RWPE1 (cell line): ENCODE results near the gene EDEM3.

Experiments used
- CTCF ChIA-PET: fragments of 350-600 bp; sonication (Branson Sonifier 250); formaldehyde crosslinking; extraction: SDS; loops from one replicate; lab custom pipeline; 2021; lab: Yijun Ruan, JAX
- POLR2A ChIA-PET: fragments of 400-600 bp; formaldehyde crosslinking; extraction: SDS; loops from one replicate; lab custom pipeline; 2020; ENCODE audit warnings: antibody characterized with exemption; ENCODE audit not compliant: low non-redundant PET; lab: Yijun Ruan, JAX
- DNase-seq: peaks from one replicate; pipeline ENCODE4 v3.0.0; 2012; ENCODE audit warnings: low spot score
- H3K27ac ChIP-seq: fragments of 450-650 bp; 2 replicates; pipeline ENCODE4 v1.5.1; 2017
- TF ChIP-seq, protein P1 (sequence below): fragments of 450-650 bp; conservative IDR thresholded peaks from 2 replicates; pipeline ENCODE4 v1.5.1; 2017; ENCODE audit warnings: low read depth, mild to moderate bottlenecking

Gene EDEM3

DNA sequence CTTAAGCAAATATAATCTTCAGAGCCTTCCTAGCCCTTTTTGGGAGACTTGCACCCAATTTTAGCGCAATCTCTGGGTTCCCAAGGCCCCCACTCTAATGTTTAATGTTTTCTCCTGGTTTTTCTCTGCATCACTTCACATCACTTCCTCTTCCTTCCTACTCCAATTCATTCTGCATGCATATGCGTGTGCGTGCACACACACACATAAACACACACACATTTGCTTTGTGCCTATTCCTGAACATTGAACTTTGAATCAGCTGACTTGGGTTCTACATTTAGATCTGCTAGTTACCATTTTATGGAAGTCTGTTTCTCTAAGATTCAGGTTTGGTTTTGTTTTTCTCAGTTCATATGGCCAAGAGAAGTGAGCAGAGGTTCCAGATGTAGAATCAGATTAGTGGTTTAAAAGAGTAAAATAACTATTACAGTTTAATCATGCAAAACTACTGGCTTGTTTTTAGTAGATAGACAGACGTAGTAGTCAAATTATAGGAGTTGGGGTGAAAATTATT, 7.4 kb upstream of the EDEM3 start:
- TF ChIP-seq, protein P1, sequence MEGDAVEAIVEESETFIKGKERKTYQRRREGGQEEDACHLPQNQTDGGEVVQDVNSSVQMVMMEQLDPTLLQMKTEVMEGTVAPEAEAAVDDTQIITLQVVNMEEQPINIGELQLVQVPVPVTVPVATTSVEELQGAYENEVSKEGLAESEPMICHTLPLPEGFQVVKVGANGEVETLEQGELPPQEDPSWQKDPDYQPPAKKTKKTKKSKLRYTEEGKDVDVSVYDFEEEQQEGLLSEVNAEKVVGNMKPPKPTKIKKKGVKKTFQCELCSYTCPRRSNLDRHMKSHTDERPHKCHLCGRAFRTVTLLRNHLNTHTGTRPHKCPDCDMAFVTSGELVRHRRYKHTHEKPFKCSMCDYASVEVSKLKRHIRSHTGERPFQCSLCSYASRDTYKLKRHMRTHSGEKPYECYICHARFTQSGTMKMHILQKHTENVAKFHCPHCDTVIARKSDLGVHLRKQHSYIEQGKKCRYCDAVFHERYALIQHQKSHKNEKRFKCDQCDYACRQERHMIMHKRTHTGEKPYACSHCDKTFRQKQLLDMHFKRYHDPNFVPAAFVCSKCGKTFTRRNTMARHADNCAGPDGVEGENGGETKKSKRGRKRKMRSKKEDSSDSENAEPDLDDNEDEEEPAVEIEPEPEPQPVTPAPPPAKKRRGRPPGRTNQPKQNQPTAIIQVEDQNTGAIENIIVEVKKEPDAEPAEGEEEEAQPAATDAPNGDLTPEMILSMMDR, result no peak
- DNase-seq, result no peak
- POLR2A ChIA-PET, result no interaction called here
- CTCF ChIA-PET, result no interaction called here
- no peak overlapping the region for H3K27ac ChIP-seq

DNA sequence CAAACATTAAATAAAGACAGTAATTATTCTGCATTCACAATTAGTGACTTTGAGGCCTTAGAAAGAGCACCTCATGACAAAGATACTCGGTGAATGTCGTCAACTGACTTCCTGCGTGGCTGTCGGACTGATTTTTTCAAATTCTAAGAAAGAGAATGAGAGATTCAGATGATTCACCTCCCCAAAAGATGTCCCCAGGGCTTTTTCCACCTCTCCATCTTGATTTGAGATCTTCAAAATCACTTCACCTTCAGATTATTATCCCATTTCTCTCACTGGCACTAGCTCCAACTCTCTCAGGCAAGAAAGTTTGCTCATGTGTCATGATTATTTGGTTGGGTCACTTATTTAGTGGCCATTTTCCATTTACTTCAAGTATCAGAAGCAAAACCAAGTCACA, 5.0 kb upstream of the EDEM3 start:
- H3K27ac ChIP-seq, result no peak overlapping the region
- ChIA-PET POLR2A (no interaction called here), CTCF (no interaction called here)
- TF ChIP-seq, protein P1, result no peak
- DNase-seq, result no peak

DNA sequence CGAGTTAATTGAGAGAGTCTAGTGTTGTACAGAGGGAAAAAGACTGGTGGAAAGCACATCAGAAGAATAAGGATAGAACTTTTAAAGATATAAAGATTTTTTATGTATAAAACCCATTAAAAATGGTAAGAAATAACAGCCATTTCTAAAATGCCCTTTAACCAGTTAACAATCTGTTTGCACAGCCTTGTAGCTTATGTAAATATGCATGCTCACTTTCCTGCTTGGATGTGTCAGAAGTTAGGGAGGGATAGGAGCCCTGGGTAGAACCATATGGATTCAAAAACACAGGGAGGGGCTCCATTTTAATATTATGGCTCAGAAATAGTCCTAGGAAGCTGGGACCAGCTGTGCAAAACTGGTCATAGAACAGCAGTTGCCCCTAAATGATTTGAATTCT, 4.5 kb upstream of the EDEM3 start:
- DNase-seq, result no peak
- no peak overlapping the region for H3K27ac ChIP-seq
- POLR2A ChIA-PET, result no interaction called here
- CTCF ChIA-PET, result no interaction called here
- TF ChIP-seq, protein P1, result no peak

DNA sequence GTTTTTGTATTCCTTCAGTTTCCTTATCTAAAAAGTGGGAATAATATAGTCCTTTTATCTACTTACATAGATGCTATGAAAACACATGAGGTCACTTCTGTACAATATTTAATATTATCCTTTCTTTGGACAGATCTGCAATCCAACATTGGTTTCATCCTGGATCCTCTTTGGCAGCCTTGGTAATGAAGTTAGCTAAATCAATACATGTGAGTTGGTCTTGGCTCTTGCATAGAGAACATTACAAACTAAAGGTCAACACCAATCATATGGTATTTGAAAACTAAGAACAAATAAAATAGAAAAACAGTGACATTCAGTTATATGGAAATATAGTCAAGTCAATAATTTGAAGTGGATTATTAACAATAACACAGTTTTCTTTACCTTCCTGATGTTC, 3.2 kb upstream of the EDEM3 start:
- CTCF ChIA-PET, result interaction anchor here (0.6 kb wide), 1 partner anchor 17 kb away, joined by 3 read pairs; no protein-coding TSS in a partner anchor
- TF ChIP-seq, protein P1, result no peak
- POLR2A ChIA-PET, result no interaction called here
- DNase-seq, result no peak
- no peak overlapping the region for H3K27ac ChIP-seq

DNA sequence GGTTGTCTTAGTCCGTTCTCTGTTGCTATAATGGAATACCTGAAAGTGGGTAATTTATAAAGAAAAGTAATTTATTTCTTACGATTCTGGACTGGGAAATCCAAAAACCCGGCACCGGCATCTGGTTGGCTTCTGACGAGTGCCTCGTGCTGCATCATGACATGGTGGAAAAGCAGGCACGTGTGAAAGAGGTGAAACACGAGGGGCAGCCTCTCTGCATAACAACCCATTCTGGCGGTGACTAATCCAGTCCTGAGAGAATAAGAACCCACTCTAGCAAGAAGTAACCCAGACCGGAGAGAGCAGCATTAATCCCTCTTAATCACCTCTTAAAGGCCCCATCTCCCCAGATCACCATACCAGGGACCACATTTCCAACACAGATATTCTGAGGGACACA, 2.7 kb upstream of the EDEM3 start:
- DNase-seq, result no peak
- POLR2A ChIA-PET, result no interaction called here
- CTCF ChIA-PET, result no interaction called here
- H3K27ac ChIP-seq, result no peak overlapping the region
- TF ChIP-seq, protein P1, result no peak

DNA sequence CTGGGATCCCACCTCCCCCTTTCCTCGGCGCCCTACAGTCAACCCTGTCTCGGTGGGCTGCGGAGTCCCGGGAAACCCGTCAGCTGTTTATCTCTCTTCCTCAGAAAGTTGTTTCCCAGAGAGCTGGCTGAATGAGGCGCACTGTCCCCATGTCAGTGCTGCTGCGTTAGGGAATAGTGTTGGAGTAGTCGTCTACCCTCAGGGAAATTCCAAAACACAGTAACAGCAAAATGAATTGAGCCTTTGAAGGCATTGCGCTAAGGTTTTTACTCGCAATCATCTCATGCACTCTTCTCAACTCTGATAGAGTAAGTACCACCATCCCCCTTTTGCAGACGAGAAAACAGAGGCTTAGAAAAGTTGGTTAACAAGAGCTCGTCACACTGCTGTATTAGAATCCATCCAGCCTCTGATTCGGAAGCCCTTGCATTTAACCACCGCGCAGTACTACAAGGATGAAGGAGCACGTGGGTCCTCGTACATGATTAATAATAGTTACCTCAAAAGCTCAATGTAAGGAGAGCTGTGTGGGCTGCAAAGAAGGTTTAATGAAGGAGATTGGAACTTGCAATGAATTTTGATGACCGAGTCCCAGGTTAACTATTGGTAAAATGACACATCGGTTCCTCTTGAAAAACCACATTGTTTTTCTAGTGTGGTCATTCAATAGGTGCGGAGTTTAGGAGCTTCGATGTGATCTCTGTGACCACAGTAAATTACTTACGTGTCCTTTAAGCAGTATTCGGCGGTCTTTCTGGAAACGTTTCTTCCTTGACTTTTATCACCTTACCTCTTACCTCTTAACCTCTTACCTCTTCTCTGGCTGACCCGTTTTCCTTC, 788 bp upstream of the EDEM3 start:
- TF ChIP-seq, protein P1, result no peak
- DNase-seq, result peak; percentile 11
- H3K27ac ChIP-seq, result peak overlapping the region; percentile 85
- POLR2A ChIA-PET, result no interaction called here
- CTCF ChIA-PET, result interaction anchor here (0.7 kb wide), 1 partner anchor 72 kb away, joined by 3 read pairs; no protein-coding TSS in a partner anchor
